ENCODE measurements around the gene ZCCHC10. TPM values are rescaled to one million over a fixed set of nuclear protein-coding genes. Genes with fewer than 3 reads are reported as not detected.
"Not testable (repeated sequence)": the region's sequence is repeated elsewhere in the genome, so short reads cannot be mapped to it uniquely, and the experiment has no call there.

ZCCHC10 gene
- polyA plus RNA-seq, 3 donors: 7.3 to 19.9 (median 13.6) TPM

GRCh38 chr5:133048993-133049725, 22.8 kb upstream of the ZCCHC10 start:
- WGBS, 3 donors: 36 to 54% (median 43%) methylated on average over 6 of the region's 6 CpGs
- H3K27ac ChIP-seq (ENCODE audit: low read depth, low read length): no peak overlapping the region

DNA sequence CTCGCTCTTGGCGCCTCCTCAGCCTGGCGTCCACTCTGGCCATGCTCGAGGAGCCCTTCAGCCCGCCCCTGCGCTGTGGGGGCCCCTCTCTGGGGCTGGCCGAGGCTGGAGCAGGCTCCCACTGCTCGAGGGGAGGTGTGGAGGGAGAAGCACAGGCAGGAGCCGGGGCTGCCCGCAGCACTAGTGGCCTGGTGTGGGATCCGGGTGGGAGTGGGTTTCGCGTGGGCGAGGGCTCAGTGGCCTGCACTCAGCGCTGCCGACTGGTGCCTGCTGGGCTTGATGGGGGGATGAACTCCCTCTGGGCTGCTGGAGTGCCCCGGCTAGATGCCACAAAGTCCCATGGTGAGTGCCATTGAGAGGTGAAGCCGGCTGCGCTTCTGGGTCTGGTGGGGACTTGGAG, 21.1 kb upstream of the ZCCHC10 start:
- WGBS, 3 donors: 94% methylated on average over 19 of the region's 19 CpGs
- H3K27ac ChIP-seq (ENCODE audit: low read depth, low read length): no peak overlapping the region

DNA sequence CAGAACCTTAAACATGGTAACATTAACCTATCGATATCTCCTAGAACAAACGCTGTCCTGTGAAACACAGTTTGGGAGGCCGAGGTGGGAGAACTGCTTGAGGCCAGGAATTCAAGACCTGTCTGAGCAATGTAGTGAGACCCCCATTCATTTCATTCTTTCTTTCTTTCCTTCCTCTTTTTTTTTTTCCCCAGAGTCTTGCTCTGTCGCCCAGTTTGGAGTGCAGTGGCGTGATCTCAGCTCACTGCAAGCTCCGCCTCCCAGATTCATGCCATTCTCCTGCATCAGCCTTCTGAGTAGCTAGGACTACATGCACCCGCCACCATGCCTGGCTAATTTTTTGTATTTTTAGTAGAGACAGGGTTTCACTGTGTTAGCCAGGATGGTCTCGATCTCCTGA, 20.2 kb upstream of the ZCCHC10 start:
- 84 to 90% (median 85%) methylated on average over 8 of the region's 8 CpGs for WGBS, 3 donors
- H3K27ac ChIP-seq (ENCODE audit: low read depth, low read length): not testable (repeated sequence)

GRCh38 chr5:133041910-133042309, 15.6 kb upstream of the ZCCHC10 start:
- 88 to 95% (median 89%) methylated on average over 1 of the region's 1 CpG for WGBS, 3 donors

GRCh38 chr5:133041157-133041784, 14.9 kb upstream of the ZCCHC10 start:
- 86 to 89% (median 87%) methylated on average over 3 of the region's 3 CpGs for WGBS, 3 donors
- no peak overlapping the region for H3K27ac ChIP-seq (ENCODE audit: low read depth, low read length)

More at GRCh38 chr5:133041910-133042309, 15.6 kb upstream of the ZCCHC10 start:
- no peak overlapping the region for H3K27ac ChIP-seq (ENCODE audit: low read depth, low read length)

GRCh38 chr5:133036677-133037076, 10.3 kb upstream of the ZCCHC10 start:
- not testable (repeated sequence) for H3K27ac ChIP-seq (ENCODE audit: low read depth, low read length)
- WGBS, 3 donors: 79 to 89% (median 83%) methylated on average over 6 of the region's 6 CpGs

GRCh38 chr5:133035224-133035623, 8.9 kb upstream of the ZCCHC10 start:
- H3K27ac ChIP-seq (ENCODE audit: low read depth, low read length): no peak overlapping the region
- WGBS, 3 donors: 44 to 74% (median 66%) methylated on average over 2 of the region's 2 CpGs

DNA sequence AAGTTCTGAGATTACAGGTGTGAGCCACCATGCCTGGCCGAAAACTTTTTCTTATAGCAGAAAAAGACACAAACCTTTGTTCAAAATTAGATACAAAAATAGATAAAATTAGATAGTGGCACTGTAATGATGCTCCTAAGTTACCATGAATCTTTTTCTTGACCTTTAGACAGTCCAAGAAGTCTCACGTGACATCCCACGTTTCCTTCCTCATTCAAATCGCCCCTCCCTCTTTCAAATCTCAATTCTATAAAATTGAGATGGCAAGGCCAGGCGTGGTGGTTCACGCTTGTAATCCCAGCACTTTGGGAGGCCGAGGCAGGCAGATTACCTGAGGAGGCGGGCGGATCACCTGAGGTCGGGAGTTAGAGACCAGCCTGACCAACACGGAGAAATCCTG, 7.7 kb upstream of the ZCCHC10 start:
- 78 to 92% (median 81%) methylated on average over 11 of the region's 11 CpGs for WGBS, 3 donors
- H3K27ac ChIP-seq (ENCODE audit: low read depth, low read length): no peak overlapping the region

GRCh38 chr5:133032852-133033742, 6.7 kb upstream of the ZCCHC10 start:
- 42 to 60% (median 59%) methylated on average over 6 of the region's 6 CpGs for WGBS, 3 donors
- no peak overlapping the region for H3K27ac ChIP-seq (ENCODE audit: low read depth, low read length)

DNA sequence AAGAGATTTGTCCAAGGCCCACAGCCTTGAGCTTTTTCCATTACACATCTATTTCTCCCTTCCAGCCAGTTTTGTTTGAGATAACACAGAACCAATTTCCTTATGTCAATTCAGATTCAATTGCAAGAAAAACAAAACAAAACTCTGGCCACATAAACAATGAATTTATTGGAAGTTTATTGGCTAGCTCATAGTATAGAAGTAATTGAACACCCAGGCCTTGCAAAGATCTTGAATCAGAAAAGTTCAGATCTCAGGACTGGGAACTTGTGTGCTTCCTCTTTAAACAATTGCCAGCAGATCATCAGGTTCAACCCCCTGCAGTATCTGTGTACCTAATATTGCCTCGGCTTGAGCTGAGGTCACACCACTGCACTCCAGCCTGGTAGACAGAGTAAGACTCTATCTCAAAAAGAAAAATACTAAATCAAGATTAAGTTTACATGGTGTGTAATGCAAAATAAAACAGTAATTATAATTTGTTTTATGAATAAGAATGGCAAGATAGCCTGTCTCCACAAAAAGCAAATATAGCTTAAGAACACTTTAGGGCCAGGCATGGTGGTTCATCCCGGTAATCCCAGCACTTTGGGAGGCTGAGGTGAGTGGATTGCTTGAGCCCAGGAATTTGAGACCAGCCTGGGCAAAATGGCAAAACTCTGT, 4.1 kb upstream of the ZCCHC10 start:
- 47 to 81% (median 69%) methylated on average over 2 of the region's 2 CpGs for WGBS, 3 donors
- H3K27ac ChIP-seq (ENCODE audit: low read depth, low read length): no peak overlapping the region

DNA sequence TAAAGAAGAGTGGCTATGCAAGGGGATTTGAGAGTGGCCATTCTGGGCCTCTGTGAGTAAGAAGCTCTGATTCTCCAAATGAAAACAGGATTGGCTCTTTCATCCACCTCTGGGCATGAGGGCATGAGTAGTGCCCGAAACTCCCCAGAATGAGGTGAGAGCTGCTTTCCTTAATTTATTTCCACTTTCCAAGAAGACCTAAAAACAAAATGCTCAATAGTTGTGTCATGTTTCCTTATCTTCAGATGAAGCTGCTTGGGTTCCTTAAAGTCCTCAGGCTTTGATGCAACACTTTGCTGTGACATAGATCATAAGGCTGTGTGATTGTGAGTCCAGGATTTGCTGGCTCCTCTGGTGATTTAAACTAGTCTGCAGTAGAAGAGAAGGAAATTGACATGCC, 3.1 kb upstream of the ZCCHC10 start:
- no peak overlapping the region for H3K27ac ChIP-seq (ENCODE audit: low read depth, low read length)
- WGBS, 3 donors: 92 to 100% (median 95%) methylated on average over 1 of the region's 1 CpG

DNA sequence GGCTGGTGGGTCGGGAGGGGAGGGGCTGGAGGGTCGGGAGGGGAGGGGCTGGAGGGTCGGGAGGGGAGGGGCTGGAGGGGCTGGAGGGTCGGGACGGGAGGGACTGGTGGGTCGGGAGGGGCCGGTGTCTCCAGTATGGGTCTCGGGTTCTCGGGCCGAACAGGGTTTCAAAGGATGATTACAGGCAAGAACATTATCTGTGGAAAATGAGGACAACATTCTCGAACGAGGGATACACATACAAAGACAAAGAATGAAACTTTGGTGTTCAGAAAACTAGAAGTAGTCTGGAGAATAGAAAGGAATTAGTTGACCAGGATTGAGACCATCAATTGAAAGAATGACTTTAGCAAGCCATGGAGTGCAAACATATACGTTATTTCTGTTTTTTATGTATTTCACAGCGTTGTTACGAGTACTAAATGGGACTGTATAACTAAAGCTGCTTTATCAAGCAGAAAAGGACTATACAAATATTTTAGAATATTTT, 360 bp upstream of the ZCCHC10 start:
- peak overlapping the region; percentile 78 for H3K27ac ChIP-seq (ENCODE audit: low read depth, low read length)
- WGBS, 3 donors: 6 to 8% (median 7%) methylated on average over 12 to 15 of the region's 15 CpGs

DNA sequence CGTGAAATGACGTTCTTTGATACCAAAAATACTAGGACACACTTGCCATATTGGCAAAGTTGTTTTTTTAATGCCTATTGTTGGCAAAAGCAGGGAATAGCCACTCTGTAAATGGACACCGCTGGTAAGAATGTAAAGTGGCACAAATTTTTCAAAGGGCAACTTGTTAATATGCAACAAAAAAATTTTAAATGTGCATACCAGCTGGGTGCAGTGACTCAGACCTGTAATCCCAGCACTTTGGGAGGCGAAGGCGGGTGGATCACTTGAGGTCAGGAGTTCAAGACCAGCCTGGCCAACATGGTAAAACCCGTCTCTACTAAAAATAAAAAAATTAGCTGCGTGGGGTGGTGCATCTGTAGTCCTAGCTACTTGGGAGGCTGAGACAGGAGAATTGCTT, 6.9 kb downstream of the ZCCHC10 start:
- 93 to 95% (median 94%) methylated on average over 7 of the region's 7 CpGs for WGBS, 3 donors
- H3K27ac ChIP-seq (ENCODE audit: low read depth, low read length): not testable (repeated sequence)

GRCh38 chr5:133017964-133018363, 8.4 kb downstream of the ZCCHC10 start:
- 64 to 84% (median 72%) methylated on average over 4 of the region's 4 CpGs for WGBS, 3 donors
- H3K27ac ChIP-seq (ENCODE audit: low read depth, low read length): no peak overlapping the region

- H3K27ac ChIP-seq (ENCODE audit: low read depth, low read length): no peak overlapping the region
- WGBS, 3 donors: 83 to 96% (median 85%) methylated on average over 1 of the region's 1 CpG
Observed at GRCh38 chr5:133015466-133015865, 10.9 kb downstream of the ZCCHC10 start.

DNA sequence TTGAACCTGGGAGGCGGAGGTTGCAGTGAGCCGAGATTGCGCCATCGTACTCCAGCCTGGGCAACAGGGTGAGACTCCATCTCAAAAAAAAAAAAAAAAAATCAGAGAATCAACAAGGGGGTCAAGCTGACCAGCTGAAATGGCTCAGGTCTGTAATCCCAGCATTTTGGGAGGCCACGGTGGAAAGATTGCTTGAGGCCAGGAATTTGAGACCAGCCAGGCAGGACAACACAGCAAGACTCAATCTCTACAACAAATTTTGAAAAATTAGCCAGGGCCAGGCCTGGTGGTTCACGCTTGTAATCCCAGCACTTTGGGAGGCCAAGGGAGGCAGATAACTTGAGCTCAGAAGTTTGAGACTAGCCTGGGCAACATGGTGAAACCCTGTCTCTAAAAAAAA, 17.9 kb downstream of the ZCCHC10 start:
- H3K27ac ChIP-seq (ENCODE audit: low read depth, low read length): not testable (repeated sequence)
- WGBS, 3 donors: 80 to 96% (median 82%) methylated on average over 3 to 6 of the region's 6 CpGs

- H3K27ac ChIP-seq (ENCODE audit: low read depth, low read length): no peak overlapping the region
- 53 to 84% (median 76%) methylated on average over 1 of the region's 1 CpG for WGBS, 3 donors
Observed at GRCh38 chr5:133006653-133007052, 19.7 kb downstream of the ZCCHC10 start.

- no peak overlapping the region for H3K27ac ChIP-seq (ENCODE audit: low read depth, low read length)
Observed at GRCh38 chr5:132999246-132999645, 27.1 kb downstream of the ZCCHC10 start.

More at GRCh38 chr5:132999246-132999645, 27.1 kb downstream of the ZCCHC10 start:
- WGBS, 3 donors: 34 to 58% (median 44%) methylated on average over 2 of the region's 2 CpGs

Data from adipose tissue (tissue), 3 donors.